ENCODE results near the gene SPTB.

SPTB gene

DNA sequence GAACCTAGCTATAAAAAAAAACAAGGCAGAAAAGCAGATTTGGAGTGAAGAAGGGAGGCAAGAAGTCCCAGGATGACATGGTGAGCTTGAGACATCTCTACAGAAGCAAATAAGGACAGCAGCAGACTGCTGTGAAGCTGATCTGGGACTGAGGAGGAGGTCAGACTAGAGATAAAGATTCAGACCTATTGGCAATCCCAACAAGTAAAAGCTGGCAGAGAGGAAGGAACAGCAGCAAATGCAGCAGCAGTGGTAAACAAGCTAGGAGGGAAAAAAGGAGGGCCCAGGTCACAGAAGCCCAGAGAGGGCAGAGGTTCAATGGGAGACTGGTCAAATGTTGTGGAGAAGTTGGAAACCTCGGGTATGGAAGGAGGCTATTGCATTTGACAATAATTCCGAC, 11.3 kb downstream of the SPTB start:
- POLR2A ChIA-PET: interaction anchor here (2.3 kb wide), 1 partner anchor 12 kb away, joined by 8 read pairs; no protein-coding TSS in a partner anchor
- TF ChIP-seq ELF4 (IDR thresholded peaks at IDR 0.05): no peak
- no peak for TF ChIP-seq FOXA1 (IDR thresholded peaks at IDR 0.05)
- TF ChIP-seq BHLHE40 (IDR thresholded peaks at IDR 0.05; ENCODE audit: borderline replicate concordance): no peak
- TF ChIP-seq CTBP1 (IDR thresholded peaks at IDR 0.05; ENCODE audit: borderline replicate concordance): no peak
- CTCF ChIA-PET: interaction anchor here (0.6 to 1.3 kb wide), 2 partner anchors 10 to 23 kb away, joined by 3 to 5 read pairs; no protein-coding TSS in a partner anchor
- no peak for DNase-seq (ENCODE audit: extremely low spot score)

GRCh38 chr14:64867182-64867581, 12.5 kb downstream of the SPTB start:
- TF ChIP-seq ARNT (IDR thresholded peaks at IDR 0.05) (no peak), SUZ12 (IDR thresholded peaks at IDR 0.05) (no peak)
- DNase-seq (ENCODE audit: extremely low spot score): no peak
- CTCF ChIA-PET: no interaction called here
- POLR2A ChIA-PET: interaction anchor here (2.3 kb wide), 1 partner anchor 13 kb away, joined by 8 read pairs; no protein-coding TSS in a partner anchor

GRCh38 chr14:64865992-64866391, 13.7 kb downstream of the SPTB start:
- CTCF ChIA-PET: no interaction called here
- no peak for DNase-seq (ENCODE audit: extremely low spot score)
- no peak for TF ChIP-seq SUZ12 (IDR thresholded peaks at IDR 0.05)
- TF ChIP-seq PKNOX1 (IDR thresholded peaks at IDR 0.05): no peak
- TF ChIP-seq SP1 (IDR thresholded peaks at IDR 0.05): no peak
- TF ChIP-seq ZNF384 (IDR thresholded peaks at IDR 0.05): no peak
- no peak for TF ChIP-seq FOXM1 (IDR thresholded peaks at IDR 0.05; ENCODE audit: borderline replicate concordance)
- TF ChIP-seq NFRKB (IDR thresholded peaks at IDR 0.05): no peak
- TF ChIP-seq BHLHE40 (IDR thresholded peaks at IDR 0.05; ENCODE audit: borderline replicate concordance): no peak
- TF ChIP-seq FOXA1 (IDR thresholded peaks at IDR 0.05): no peak
- TF ChIP-seq LEF1 (IDR thresholded peaks at IDR 0.05; ENCODE audit: borderline replicate concordance): no peak
- no peak for TF ChIP-seq TARDBP (IDR thresholded peaks at IDR 0.05)
- no peak for TF ChIP-seq CTBP1 (IDR thresholded peaks at IDR 0.05; ENCODE audit: borderline replicate concordance)
- no peak for TF ChIP-seq ELF4 (IDR thresholded peaks at IDR 0.05)
- no peak for TF ChIP-seq ARNT (IDR thresholded peaks at IDR 0.05)
- no peak for TF ChIP-seq FOXK2 (IDR thresholded peaks at IDR 0.05)
- POLR2A ChIA-PET: interaction anchor here (2.3 kb wide), 1 partner anchor 15 kb away, joined by 8 read pairs; no protein-coding TSS in a partner anchor

DNA sequence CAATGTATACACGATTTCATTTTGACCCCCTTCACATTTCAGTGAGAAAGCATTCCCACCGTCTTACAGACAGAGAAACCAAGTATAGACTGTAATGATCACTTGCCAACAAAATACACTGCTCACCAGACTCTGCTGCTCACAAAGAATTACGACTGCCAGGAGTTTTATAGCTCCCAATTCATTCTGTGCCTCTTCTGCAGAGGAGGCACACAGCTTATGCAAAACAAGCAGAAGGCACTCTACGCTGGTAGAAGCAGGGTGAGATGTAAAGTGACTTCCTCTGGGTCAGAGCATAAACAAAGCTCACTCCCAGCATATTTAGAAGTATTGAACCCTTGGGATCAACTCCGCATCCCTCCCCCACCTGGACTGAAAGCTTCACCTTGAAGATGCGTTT, 14.6 kb downstream of the SPTB start:
- TF ChIP-seq NFRKB (IDR thresholded peaks at IDR 0.05): no peak
- no peak for TF ChIP-seq ZNF384 (IDR thresholded peaks at IDR 0.05)
- TF ChIP-seq FOXM1 (IDR thresholded peaks at IDR 0.05; ENCODE audit: borderline replicate concordance): no peak
- no peak for TF ChIP-seq CTBP1 (IDR thresholded peaks at IDR 0.05; ENCODE audit: borderline replicate concordance)
- CTCF ChIA-PET: interaction anchor here (1.1 kb wide), 1 partner anchor 26 kb away, joined by 3 read pairs; no protein-coding TSS in a partner anchor
- POLR2A ChIA-PET: interaction anchor here (1.2 to 1.3 kb wide), 2 partner anchors 9 to 15 kb away, joined by 3 read pairs; no protein-coding TSS in a partner anchor
- DNase-seq (ENCODE audit: extremely low spot score): no peak

GRCh38 chr14:64864258-64864657, 15.4 kb downstream of the SPTB start:
- TF ChIP-seq ZNF384 (IDR thresholded peaks at IDR 0.05): no peak
- no peak for TF ChIP-seq BHLHE40 (IDR thresholded peaks at IDR 0.05; ENCODE audit: borderline replicate concordance)
- TF ChIP-seq TARDBP (IDR thresholded peaks at IDR 0.05): no peak
- no peak for TF ChIP-seq FOXK2 (IDR thresholded peaks at IDR 0.05)
- no peak for TF ChIP-seq NFRKB (IDR thresholded peaks at IDR 0.05)
- no peak for TF ChIP-seq ARNT (IDR thresholded peaks at IDR 0.05)
- TF ChIP-seq CTBP1 (IDR thresholded peaks at IDR 0.05; ENCODE audit: borderline replicate concordance): no peak
- no peak for TF ChIP-seq FOXM1 (IDR thresholded peaks at IDR 0.05; ENCODE audit: borderline replicate concordance)
- no peak for TF ChIP-seq PKNOX1 (IDR thresholded peaks at IDR 0.05)
- no peak for TF ChIP-seq FOXA1 (IDR thresholded peaks at IDR 0.05)
- TF ChIP-seq L3MBTL2 (conservative IDR thresholded peaks at IDR 0.05): no peak
- no peak for TF ChIP-seq ELF4 (IDR thresholded peaks at IDR 0.05)
- no peak for TF ChIP-seq HDGF (IDR thresholded peaks at IDR 0.05; ENCODE audit: borderline replicate concordance)
- no peak for TF ChIP-seq SP1 (IDR thresholded peaks at IDR 0.05)
- TF ChIP-seq SUZ12 (IDR thresholded peaks at IDR 0.05): no peak
- no peak for TF ChIP-seq LEF1 (IDR thresholded peaks at IDR 0.05; ENCODE audit: borderline replicate concordance)
- ChIA-PET POLR2A (interaction anchor here (1.2 to 1.3 kb wide), 2 partner anchors 8 to 16 kb away, joined by 3 read pairs; no protein-coding TSS in a partner anchor), CTCF (interaction anchor here (0.6 kb wide), 1 partner anchor 47 kb away, joined by 4 read pairs; no protein-coding TSS in a partner anchor)
- DNase-seq (ENCODE audit: extremely low spot score): no peak

DNA sequence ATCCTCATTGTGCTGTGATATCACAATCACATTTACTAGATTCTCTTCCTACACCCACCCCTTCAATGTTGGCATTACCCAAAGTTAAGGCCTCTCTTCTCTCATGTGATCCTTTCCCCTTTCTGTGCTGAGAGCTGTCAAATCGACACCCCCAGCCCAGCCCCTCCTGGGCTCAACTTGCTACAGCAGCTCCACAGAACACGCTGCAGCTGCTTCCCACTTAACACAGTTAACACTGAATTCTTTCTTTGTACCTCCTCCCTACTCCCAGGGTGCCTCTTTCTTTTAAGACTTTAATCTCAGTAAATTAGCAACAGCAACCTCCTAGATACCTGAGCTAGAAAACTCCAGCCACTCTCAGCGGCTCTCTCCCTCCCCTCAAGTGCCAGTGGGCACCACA, 17.8 kb downstream of the SPTB start:
- no peak for DNase-seq (ENCODE audit: extremely low spot score)
- ChIA-PET CTCF (no interaction called here), POLR2A (interaction anchor here (1.3 kb wide), 1 partner anchor 125 kb away, joined by 3 read pairs; the partner anchor contains the start of gene FNTB)
- TF ChIP-seq BHLHE40 (IDR thresholded peaks at IDR 0.05; ENCODE audit: borderline replicate concordance) (no peak), ARNT (IDR thresholded peaks at IDR 0.05) (no peak), ELF4 (IDR thresholded peaks at IDR 0.05) (no peak), FOXM1 (IDR thresholded peaks at IDR 0.05; ENCODE audit: borderline replicate concordance) (no peak), FOXK2 (IDR thresholded peaks at IDR 0.05) (no peak), PKNOX1 (IDR thresholded peaks at IDR 0.05) (no peak), HDGF (IDR thresholded peaks at IDR 0.05; ENCODE audit: borderline replicate concordance) (no peak), FOXA1 (IDR thresholded peaks at IDR 0.05) (no peak), L3MBTL2 (conservative IDR thresholded peaks at IDR 0.05) (no peak), CTBP1 (IDR thresholded peaks at IDR 0.05; ENCODE audit: borderline replicate concordance) (no peak), SUZ12 (IDR thresholded peaks at IDR 0.05) (no peak), SP1 (IDR thresholded peaks at IDR 0.05) (no peak), ZNF384 (IDR thresholded peaks at IDR 0.05) (no peak), TARDBP (IDR thresholded peaks at IDR 0.05) (no peak), NFRKB (IDR thresholded peaks at IDR 0.05) (no peak), LEF1 (IDR thresholded peaks at IDR 0.05; ENCODE audit: borderline replicate concordance) (no peak)
